GM23248 (cell line): Measurements from ENCODE around the gene CFAP58.

ENCODE experiments used
- EZH2 ChIP-seq: fragments of 200-600 bp; sonication (generic); IDR thresholded peaks from 2 replicates; pipeline ENCODE4 v1.6.1; 2018; ENCODE audit warnings: antibody characterized with exemption, mild to moderate bottlenecking; ENCODE audit not compliant: insufficient read depth, poor library complexity, severe bottlenecking
- EZH2phosphoT487 ChIP-seq: fragments of 200-600 bp; sonication (generic); IDR thresholded peaks from 2 replicates; pipeline ENCODE4 v1.6.1; 2018; ENCODE audit warnings: antibody characterized with exemption, moderate library complexity, mild to moderate bottlenecking, low read depth; ENCODE audit not compliant: insufficient read depth

DNA sequence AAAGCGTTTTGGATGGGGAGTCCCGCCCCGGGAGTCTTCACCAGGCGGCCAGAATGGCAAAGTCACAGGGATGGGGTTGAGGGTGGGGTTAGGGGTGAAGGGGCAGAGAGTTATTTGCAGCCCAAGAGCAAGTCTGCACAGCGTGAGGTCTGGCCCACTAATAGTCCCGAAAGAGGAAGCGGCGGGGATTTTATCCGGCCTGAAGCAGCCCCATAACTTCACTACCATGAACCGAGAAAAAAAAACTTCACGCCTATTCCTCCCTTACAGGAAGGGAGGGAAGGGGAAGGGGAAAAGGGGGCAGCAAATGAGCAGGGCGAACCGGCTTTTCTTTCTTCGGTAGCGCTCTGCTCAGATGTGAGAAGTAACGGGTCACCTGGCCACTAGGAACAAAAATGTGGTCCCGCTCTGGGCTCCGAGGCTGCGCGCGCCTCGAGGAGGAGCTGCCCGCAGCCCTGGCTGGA, 16.1 kb upstream of the CFAP58 start:
- TF ChIP-seq EZH2: no peak
- TF ChIP-seq EZH2phosphoT487: no peak
